H1 (cell line): ENCODE measurements around the gene FSTL4. TPM values are rescaled to one million over a fixed set of nuclear protein-coding genes. Genes with fewer than 3 reads are reported as not detected.

Source experiments
- CTCF ChIA-PET: fragments of 300-600 bp; sonication (Branson Sonifier 250); formaldehyde crosslinking; loops from one replicate; lab custom pipeline; 2021; ENCODE audit not compliant: partially characterized antibody; lab: Charles Lee
- POLR2A ChIA-PET: fragments of 300-600 bp; sonication (Branson Sonifier 250); formaldehyde crosslinking; loops from one replicate; lab custom pipeline; 2021; ENCODE audit warnings: inconsistent platforms; ENCODE audit not compliant: partially characterized antibody; lab: Charles Lee
- DNase-seq, 2 experiments: peaks; one replicate each; pipeline versions ENCODE4 v3.0.0 to v3.0.0-alpha.2; 2010 to 2022; ENCODE audit warnings: low spot score in 2 of 2, low read depth in 1 of 2, mixed read lengths in 1 of 2
- FAIRE-seq: peaks from 2 replicates; lab custom pipeline; 2011; peaks lifted over from hg19 to GRCh38; lab: Jason Lieb, UNC
- H2AFZ ChIP-seq: 2 replicates; pipeline ENCODE4 v1.8.1; 2012; ENCODE audit warnings: low read length, inconsistent platforms
- H2AK5ac ChIP-seq: 2 replicates; pipeline ENCODE4 v1.6.1; 2013; ENCODE audit warnings: low read depth, low read length
- H2BK120ac ChIP-seq: replicated peaks from 2 replicates; pipeline ENCODE3; 2013; ENCODE audit warnings: low read depth, low read length, inconsistent platforms
- H2BK12ac ChIP-seq: 2 replicates; pipeline ENCODE4 v1.6.1; 2013; ENCODE audit warnings: low read depth, low read length
- H2BK15ac ChIP-seq: 2 replicates; pipeline ENCODE4 v1.6.1; 2013; ENCODE audit warnings: low read length
- H2BK20ac ChIP-seq: 2 replicates; pipeline ENCODE4 v1.6.1; 2013; ENCODE audit warnings: low read length
- H2BK5ac ChIP-seq: 2 replicates; pipeline ENCODE4 v1.6.1; 2013; ENCODE audit warnings: low read depth, low read length
- H3K14ac ChIP-seq: 2 replicates; pipeline ENCODE4 v1.6.1; 2013; ENCODE audit warnings: inconsistent platforms; ENCODE audit not compliant: insufficient read length
- H3K18ac ChIP-seq: 2 replicates; pipeline ENCODE4 v1.6.1; 2013; ENCODE audit warnings: low read length; ENCODE audit errors: extremely low read depth
- H3K23ac ChIP-seq: 2 replicates; pipeline ENCODE4 v1.6.1; 2013; ENCODE audit warnings: inconsistent platforms; ENCODE audit not compliant: insufficient read length
- H3K23me2 ChIP-seq: 2 replicates; pipeline ENCODE4 v1.6.1; 2013; ENCODE audit warnings: low read depth, low read length
- H3K27ac ChIP-seq: 2 replicates; pipeline ENCODE4 v1.6.1; 2011; ENCODE audit warnings: low read depth, low read length, inconsistent platforms
- H3K27me3 ChIP-seq, 4 experiments: replicated peaks in 1 of 4; 1 replicate in 1 of 4; 2 replicates in 3 of 4; pipeline versions ENCODE4 v1.6.1 to v1.8.1; 2011 to 2013; ENCODE audit warnings: low read length in 3 of 4, mild to moderate bottlenecking in 3 of 4, inconsistent platforms in 2 of 4, mixed read lengths in 2 of 4, moderate library complexity in 1 of 4; ENCODE audit not compliant: control insufficient read depth in 3 of 4, insufficient read depth in 3 of 4; ENCODE audit errors: extremely low read depth in 1 of 4
- H3K36me3 ChIP-seq, 4 experiments: 2 replicates each; pipeline versions ENCODE4 v1.6.1 to v1.8.1; 2011 to 2013; ENCODE audit warnings: mild to moderate bottlenecking in 4 of 4, low read length in 3 of 4, moderate library complexity in 2 of 4, control low read depth in 1 of 4, inconsistent platforms in 1 of 4; ENCODE audit not compliant: insufficient read depth in 4 of 4, control insufficient read depth in 2 of 4
- H3K4ac ChIP-seq: replicated peaks from 2 replicates; pipeline ENCODE3; 2013; ENCODE audit warnings: low read length, low read depth, mixed read lengths, inconsistent platforms; ENCODE audit not compliant: insufficient read length
- H3K4me1 ChIP-seq, 4 experiments: replicated peaks in 1 of 4; 1 replicate in 1 of 4; 2 replicates in 3 of 4; pipeline versions ENCODE4 v1.6.1 to v1.8.1; 2011 to 2013; ENCODE audit warnings: low read length in 3 of 4, inconsistent platforms in 2 of 4, mixed read lengths in 1 of 4; ENCODE audit not compliant: insufficient read depth in 4 of 4, control insufficient read depth in 3 of 4
- H3K4me2 ChIP-seq, 2 experiments: 2 replicates each; pipeline versions ENCODE4 v1.6.1 to v1.8.1; 2011 to 2013; ENCODE audit warnings: low read depth in 2 of 2, low read length in 2 of 2, control low read depth in 1 of 2, inconsistent platforms in 1 of 2, mild to moderate bottlenecking in 1 of 2; ENCODE audit not compliant: insufficient read depth in 1 of 2
- H3K4me3 ChIP-seq, 4 experiments: fragments of 200-600, 300-600 bp in 1 of 4; sonication (generic), shearing (Covaris generic), sonication (Bioruptor Twin) in 1 of 4; 2 replicates each; pipeline versions ENCODE4 v1.5.1 to v1.8.1; 2011 to 2016; ENCODE audit warnings: low read length in 4 of 4, low read depth in 3 of 4, control low read depth in 2 of 4, inconsistent platforms in 2 of 4, mild to moderate bottlenecking in 2 of 4, mixed read lengths in 1 of 4, moderate library complexity in 1 of 4; ENCODE audit not compliant: insufficient read depth in 2 of 4; ENCODE audit errors: extremely low read depth in 1 of 4
- H3K56ac ChIP-seq: replicated peaks from 2 replicates; pipeline ENCODE3; 2013; ENCODE audit warnings: low read depth, mild to moderate bottlenecking, mixed read lengths, low read length, inconsistent platforms; ENCODE audit not compliant: insufficient read length
- H3K79me1 ChIP-seq: 2 replicates; pipeline ENCODE4 v1.6.1; 2013; ENCODE audit warnings: low read depth, low read length, control low read depth
- H3K79me2 ChIP-seq, 2 experiments: 2 replicates each; pipeline versions ENCODE4 v1.6.1 to v1.8.1; 2012 to 2013; ENCODE audit warnings: low read length in 2 of 2, mild to moderate bottlenecking in 2 of 2, inconsistent platforms in 1 of 2; ENCODE audit not compliant: insufficient read depth in 2 of 2, control insufficient read depth in 1 of 2
- H3K9ac ChIP-seq, 4 experiments: replicated peaks in 1 of 4; 1 replicate in 1 of 4; 2 replicates in 3 of 4; pipeline versions ENCODE4 v1.6.1 to v1.8.1; 2011 to 2013; ENCODE audit warnings: low read depth in 3 of 4, low read length in 3 of 4, control low read depth in 2 of 4, mild to moderate bottlenecking in 2 of 4, moderate library complexity in 2 of 4, inconsistent platforms in 1 of 4; ENCODE audit errors: extremely low read depth in 1 of 4
- H3K9me3 ChIP-seq, 2 experiments: 2 replicates each; pipeline versions ENCODE4 v1.6.1 to v1.8.1; 2012 to 2013; ENCODE audit warnings: mild to moderate bottlenecking in 2 of 2, moderate library complexity in 2 of 2, control low read depth in 1 of 2, inconsistent platforms in 1 of 2, low read depth in 1 of 2, low read length in 1 of 2, mixed read lengths in 1 of 2; ENCODE audit not compliant: insufficient read depth in 2 of 2
- H4K20me1 ChIP-seq, 2 experiments: replicated peaks in 1 of 2; 2 replicates each; pipeline versions ENCODE3 to v1.8.1; 2011 to 2013; ENCODE audit warnings: inconsistent platforms in 2 of 2, low read length in 2 of 2, mild to moderate bottlenecking in 1 of 2; ENCODE audit not compliant: insufficient read depth in 2 of 2, control insufficient read depth in 1 of 2
- H4K5ac ChIP-seq: 2 replicates; pipeline ENCODE4 v1.6.1; 2013; ENCODE audit warnings: low read length, low read depth, mixed read lengths, inconsistent platforms; ENCODE audit not compliant: insufficient read length
- H4K8ac ChIP-seq: 2 replicates; pipeline ENCODE4 v1.8.0; 2013; ENCODE audit warnings: mild to moderate bottlenecking, moderate library complexity, low read length, inconsistent platforms; ENCODE audit not compliant: insufficient read depth; ENCODE audit errors: extremely low read depth
- H4K91ac ChIP-seq: replicated peaks from 2 replicates; pipeline ENCODE3; 2013; ENCODE audit warnings: low read length, mixed read lengths, inconsistent platforms; ENCODE audit not compliant: insufficient read length
- ASH2L ChIP-seq: fragments of 200-600, 300-600 bp; sonication (generic); IDR thresholded peaks from one replicate; pipeline ENCODE4 v1.7.1; 2017; ENCODE audit warnings: low read length
- BACH1 ChIP-seq: IDR thresholded peaks from 2 replicates; pipeline ENCODE4 v1.6.1; 2012; ENCODE audit warnings: low read length, improper control_type of control experiment
- CHD2 ChIP-seq: IDR thresholded peaks from 2 replicates; pipeline ENCODE4 v1.6.1; 2012; ENCODE audit warnings: low read length, improper control_type of control experiment
- FOSL1 ChIP-seq: IDR thresholded peaks from 2 replicates; pipeline ENCODE4 v1.6.1; 2011; ENCODE audit warnings: mild to moderate bottlenecking, low read depth, low read length, moderate library complexity; ENCODE audit not compliant: insufficient read depth
- JUND ChIP-seq: IDR thresholded peaks from 2 replicates; pipeline ENCODE4 v1.6.1; 2011; ENCODE audit warnings: mild to moderate bottlenecking, improper control_type of control experiment, low read length
- KDM1A ChIP-seq: fragments of 200-600, 300-600 bp; sonication (generic); IDR thresholded peaks from 2 replicates; pipeline ENCODE4 v1.7.1; 2016; ENCODE audit warnings: mild to moderate bottlenecking, low read length, borderline replicate concordance
- MAX ChIP-seq: IDR thresholded peaks from 2 replicates; pipeline ENCODE4 v1.6.1; 2012; ENCODE audit warnings: inconsistent platforms
- POLR2AphosphoS5 ChIP-seq: IDR thresholded peaks from 2 replicates; pipeline ENCODE4 v1.6.1; 2011; ENCODE audit warnings: low read depth, low read length
- SP2 ChIP-seq: IDR thresholded peaks from 2 replicates; pipeline ENCODE4 v1.6.1; 2012; ENCODE audit warnings: mild to moderate bottlenecking, low read length, inconsistent platforms
- SP4 ChIP-seq: IDR thresholded peaks from 2 replicates; pipeline ENCODE4 v1.6.1; 2012; ENCODE audit warnings: low read length, inconsistent platforms
- WGBS, 2 experiments: shearing (Covaris generic) in 1 of 2; methylation state at CpG; one replicate each; pipeline versions ENCODE4 v1.1.6 to v1.1.7; 2013 to 2015; ENCODE audit warnings: low lambda C conversion rate in 2 of 2, mixed read lengths in 2 of 2, inconsistent platforms in 1 of 2, low coverage in 1 of 2, missing lambda C conversion rate in 1 of 2; ENCODE audit not compliant: insufficient replicate concordance in 2 of 2, insufficient coverage in 1 of 2, insufficient read length in 1 of 2; ENCODE audit errors: extremely low coverage in 1 of 2, missing lambda C conversion rate in 1 of 2; 5-methylcytosine and 5-hydroxymethylcytosine counted together
- polyA plus RNA-seq, 7 experiments: library from polyadenylated mRNA; depleted of rRNA in 3 of 7; stranded (reverse) in 5 of 7; unstranded in 2 of 7; fragments of >200 nt in 5 of 7; fragments of 200-250 nt in 2 of 7; gene quantifications; 1 replicate in 5 of 7; 2 replicates in 1 of 7; 4 replicates in 1 of 7; pipeline versions ENCODE4 v1.2.1 to v1.2.3, GENCODE V29; 2011 to 2013; ENCODE audit warnings: missing spikeins in 2 of 7, mixed read lengths in 2 of 7
- total RNA-seq: library from RNA; stranded (reverse); fragmentation: NEBNext Ultra II Directional; extraction: Animal tissue kit (Norgen Biotek cat#: 25700); gene quantifications from 2 replicates; pipeline ENCODE4 v1.2.1, GENCODE V29; 2021

Gene FSTL4
- total and polyA plus RNA-seq, 2 of the 8 experiments (the other 6 are each of a cell fraction or from before 2014, with no cell fraction given): 3.1 to 4.1 TPM

- no peak overlapping the region for H2BK120ac ChIP-seq
- TF ChIP-seq POLR2AphosphoS5 (no peak), SP2 (no peak), CHD2 (no peak), SP4 (no peak), BACH1 (no peak), ASH2L (no peak), MAX (no peak), FOSL1 (no peak), JUND (no peak), KDM1A (no peak)
- H2BK15ac ChIP-seq: 0 out of 2 replicates have a peak overlapping the region, but pooled peaks have one; percentile 2
- no peak overlapping the region for H2BK20ac ChIP-seq
- H4K91ac ChIP-seq: no peak overlapping the region
- 0 out of 2 replicates have a peak overlapping the region, but pooled peaks have one; percentile 46 for H2BK12ac ChIP-seq
- WGBS, 2 experiments: 81% methylated on average over 5 of the region's 5 CpGs; no CpG with 5 or more reads in 1 of the 2 experiments
- no peak overlapping the region for H4K5ac ChIP-seq
- H3K14ac ChIP-seq: no peak overlapping the region
- H3K23ac ChIP-seq: no peak overlapping the region
- H2AFZ ChIP-seq: no peak overlapping the region
- no peaks in the 10 kb centered on the region for H3K79me1 ChIP-seq
- no peak overlapping the region for H2BK5ac ChIP-seq
- H3K9me3 ChIP-seq: no peaks in the 10 kb centered on the region
- FAIRE-seq (no peak), DNase-seq (no peak)
- H3K27ac ChIP-seq: no peak overlapping the region
- H3K9ac ChIP-seq: no peak overlapping the region
- peak overlapping the region; percentile 77; the same call in 1 of the 2 replicates for H2AK5ac ChIP-seq
- no peaks in the 10 kb centered on the region for H4K20me1 ChIP-seq
- H3K36me3 ChIP-seq: no peaks in the 10 kb centered on the region
- CTCF ChIA-PET: interaction anchor here (1.0 to 2.3 kb wide), 6 partner anchors 10 to 101 kb away, joined by 3 to 8 read pairs (median 4); no protein-coding TSS in a partner anchor
- no peak overlapping the region for H3K4me3 ChIP-seq
- peaks cover 0 to 11% (median 7%) of the 10 kb centered on the region in 4 experiments; a peak in 3 of 7 replicates for H3K27me3 ChIP-seq
- H3K4ac ChIP-seq: no peak overlapping the region
- POLR2A ChIA-PET: no interaction called here
- H4K8ac ChIP-seq: no peak overlapping the region
- H3K23me2 ChIP-seq: no peaks in the 10 kb centered on the region
- no peak overlapping the region for H3K4me2 ChIP-seq
- no peak overlapping the region for H3K18ac ChIP-seq
- H3K56ac ChIP-seq: no peak overlapping the region
- H3K4me1 ChIP-seq: peaks cover 9 to 20% (median 14%) of the 10 kb centered on the region in 4 experiments
- no peaks in the 10 kb centered on the region for H3K79me2 ChIP-seq
These were observed 289.6 kb downstream of the FSTL4 start for GRCh38 chr5:133322743-133323142.
